Endodermal cell (in vitro differentiated cells): ENCODE results near the gene SLC4A4. TPM values are rescaled to one million over a fixed set of nuclear protein-coding genes. Genes with fewer than 3 reads are reported as not detected.

Source experiments
- DNase-seq: peaks from one replicate; pipeline ENCODE4 v3.0.0-alpha.2; 2017
- H3K27ac ChIP-seq: 2 replicates; pipeline ENCODE4 v1.5.1; 2013; ENCODE audit warnings: mild to moderate bottlenecking, low read depth, low read length, moderate library complexity
- H3K27me3 ChIP-seq: 2 replicates; pipeline ENCODE4 v1.6.1; 2013; ENCODE audit warnings: mild to moderate bottlenecking, low read length, moderate library complexity; ENCODE audit not compliant: insufficient read depth, control insufficient read depth, poor library complexity, severe bottlenecking
- H3K36me3 ChIP-seq: 2 replicates; pipeline ENCODE4 v1.7.0; 2013; ENCODE audit warnings: mild to moderate bottlenecking, low read length, moderate library complexity; ENCODE audit not compliant: control insufficient read depth, insufficient read depth
- H3K4me1 ChIP-seq: one replicate; pipeline ENCODE4 v1.7.0; 2013; ENCODE audit warnings: low read length; ENCODE audit not compliant: control insufficient read depth, insufficient read depth
- H3K4me3 ChIP-seq: 2 replicates; pipeline ENCODE4 v1.5.1; 2013; ENCODE audit warnings: mild to moderate bottlenecking, low read length, moderate library complexity
- H3K9ac ChIP-seq: 2 replicates; pipeline ENCODE4 v1.6.1; 2013; ENCODE audit warnings: mild to moderate bottlenecking, low read length, moderate library complexity; ENCODE audit not compliant: poor library complexity, severe bottlenecking; ENCODE audit errors: extremely low read depth
- H3K9me3 ChIP-seq: 2 replicates; pipeline ENCODE4 v1.6.1; 2013; ENCODE audit warnings: mild to moderate bottlenecking, low read length, moderate library complexity; ENCODE audit not compliant: control insufficient read depth
- H3K27ac Mint-ChIP-seq: 2 replicates; pipeline ENCODE4 v1.8.0; 2020; ENCODE audit warnings: mixed read lengths
- H3K27me3 Mint-ChIP-seq: 2 replicates; pipeline ENCODE4 v1.8.0; 2021; ENCODE audit warnings: mild to moderate bottlenecking, mixed read lengths; ENCODE audit not compliant: insufficient read depth
- H3K36me3 Mint-ChIP-seq: 2 replicates; pipeline ENCODE4 v1.8.0; 2020; ENCODE audit warnings: low read depth, mixed read lengths
- H3K4me1 Mint-ChIP-seq: 2 replicates; pipeline ENCODE4 v1.8.0; 2020; ENCODE audit warnings: mixed read lengths
- H3K4me3 Mint-ChIP-seq: 2 replicates; pipeline ENCODE4 v1.8.0; 2020; ENCODE audit warnings: mild to moderate bottlenecking, moderate library complexity, mixed read lengths
- H3K9me3 Mint-ChIP-seq: 2 replicates; pipeline ENCODE4 v1.8.0; 2020; ENCODE audit warnings: mild to moderate bottlenecking, mixed read lengths
- WGBS, 2 experiments: methylation state at CpG; one replicate each; pipeline versions ENCODE4 v1.1.5 to v1.1.7; 2013; ENCODE audit warnings: missing lambda C conversion rate in 2 of 2, mixed read lengths in 1 of 2; ENCODE audit not compliant: insufficient coverage in 1 of 2, insufficient read length in 1 of 2; 5-methylcytosine and 5-hydroxymethylcytosine counted together
- total RNA-seq, 2 donors: library from RNA; stranded (reverse); fragmentation: NEBNext Ultra II Directional in 1 of 2; extraction: Animal tissue kit (Norgen Biotek cat#: 25700) in 1 of 2; gene quantifications; 2 replicates in 1 of 2; 3 replicates in 1 of 2; pipeline ENCODE4 v1.2.1, GENCODE V29; 2021
- TF ChIP-seq, protein P1 (sequence below): fragments of 200-600 bp; sonication (generic); conservative IDR thresholded peaks from 2 replicates; pipeline ENCODE4 v1.5.0; 2021; ENCODE audit warnings: antibody characterized with exemption, mild to moderate bottlenecking

Gene SLC4A4
- total RNA-seq, 2 donors from 2014 or later, result 3.3 to 3.8 TPM

DNA sequence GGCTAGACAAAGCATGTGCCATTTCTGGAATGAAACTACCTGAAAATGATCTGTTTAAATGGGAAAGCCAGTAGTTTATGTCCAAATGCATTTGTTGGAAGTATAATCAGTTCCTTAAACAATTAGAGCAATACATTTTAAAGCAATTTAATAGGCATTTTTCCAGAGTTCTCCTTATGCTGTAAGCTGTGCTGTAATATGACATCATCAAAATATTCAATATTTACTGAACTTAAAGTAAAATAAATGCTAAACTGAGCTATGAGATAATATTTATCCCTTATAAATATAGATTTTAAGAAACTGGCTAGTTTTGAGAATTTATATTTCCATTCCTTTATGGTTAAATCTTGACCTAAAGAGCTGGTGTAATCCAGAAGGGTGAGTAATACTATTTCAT, 7.9 kb downstream of the SLC4A4 start:
- Mint-ChIP-seq H3K9me3 (no peaks in the 10 kb centered on the region), H3K27me3 (no peaks in the 10 kb centered on the region)
- no peak for DNase-seq

GRCh38 chr4:71348586-71348985, 9.8 kb downstream of the SLC4A4 start:
- Mint-ChIP-seq H3K27me3 (no peaks in the 10 kb centered on the region), H3K4me3 (no peak overlapping the region), H3K4me1 (no peaks in the 10 kb centered on the region), H3K27ac (no peak overlapping the region), H3K36me3 (no peaks in the 10 kb centered on the region), H3K9me3 (no peaks in the 10 kb centered on the region)
- TF ChIP-seq, protein P1, sequence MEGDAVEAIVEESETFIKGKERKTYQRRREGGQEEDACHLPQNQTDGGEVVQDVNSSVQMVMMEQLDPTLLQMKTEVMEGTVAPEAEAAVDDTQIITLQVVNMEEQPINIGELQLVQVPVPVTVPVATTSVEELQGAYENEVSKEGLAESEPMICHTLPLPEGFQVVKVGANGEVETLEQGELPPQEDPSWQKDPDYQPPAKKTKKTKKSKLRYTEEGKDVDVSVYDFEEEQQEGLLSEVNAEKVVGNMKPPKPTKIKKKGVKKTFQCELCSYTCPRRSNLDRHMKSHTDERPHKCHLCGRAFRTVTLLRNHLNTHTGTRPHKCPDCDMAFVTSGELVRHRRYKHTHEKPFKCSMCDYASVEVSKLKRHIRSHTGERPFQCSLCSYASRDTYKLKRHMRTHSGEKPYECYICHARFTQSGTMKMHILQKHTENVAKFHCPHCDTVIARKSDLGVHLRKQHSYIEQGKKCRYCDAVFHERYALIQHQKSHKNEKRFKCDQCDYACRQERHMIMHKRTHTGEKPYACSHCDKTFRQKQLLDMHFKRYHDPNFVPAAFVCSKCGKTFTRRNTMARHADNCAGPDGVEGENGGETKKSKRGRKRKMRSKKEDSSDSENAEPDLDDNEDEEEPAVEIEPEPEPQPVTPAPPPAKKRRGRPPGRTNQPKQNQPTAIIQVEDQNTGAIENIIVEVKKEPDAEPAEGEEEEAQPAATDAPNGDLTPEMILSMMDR, result no peak
- no peak overlapping the region for H3K27ac ChIP-seq
- no peak overlapping the region for H3K4me3 ChIP-seq
- WGBS, 2 experiments, result 98 to 100% methylated on average over 1 to 2 of the region's 3 CpGs
- no peak for DNase-seq
- H3K9ac ChIP-seq, result no peak overlapping the region
- H3K4me1 ChIP-seq, result no peaks in the 10 kb centered on the region
- no peaks in the 10 kb centered on the region for H3K27me3 ChIP-seq
- H3K36me3 ChIP-seq, result no peaks in the 10 kb centered on the region
- no peaks in the 10 kb centered on the region for H3K9me3 ChIP-seq

More for the DNA sequence above, 7.9 kb downstream of the SLC4A4 start:
- H3K9ac ChIP-seq, result no peak overlapping the region
- no peaks in the 10 kb centered on the region for H3K4me1 ChIP-seq
- Mint-ChIP-seq H3K27ac (no peak overlapping the region), H3K4me1 (no peaks in the 10 kb centered on the region), H3K36me3 (no peaks in the 10 kb centered on the region), H3K4me3 (no peak overlapping the region)
- no peaks in the 10 kb centered on the region for H3K27me3 ChIP-seq
- TF ChIP-seq, protein P1, result no peak
- no peaks in the 10 kb centered on the region for H3K9me3 ChIP-seq
- H3K4me3 ChIP-seq, result no peak overlapping the region
- H3K36me3 ChIP-seq, result no peaks in the 10 kb centered on the region
- H3K27ac ChIP-seq, result no peak overlapping the region

- no peak overlapping the region for H3K4me3 Mint-ChIP-seq
- no peaks in the 10 kb centered on the region for H3K36me3 Mint-ChIP-seq
- H3K27ac ChIP-seq, result no peak overlapping the region
These were observed 16.2 kb downstream of the SLC4A4 start for GRCh38 chr4:71355045-71355444.

More at GRCh38 chr4:71355045-71355444, 16.2 kb downstream of the SLC4A4 start:
- 80 to 100% methylated on average over 1 of the region's 1 CpG for WGBS, 2 experiments
- Histone ChIP-seq H3K36me3 (no peaks in the 10 kb centered on the region), H3K9ac (no peak overlapping the region), H3K4me1 (no peaks in the 10 kb centered on the region), H3K4me3 (no peak overlapping the region), H3K27me3 (no peaks in the 10 kb centered on the region), H3K9me3 (no peaks in the 10 kb centered on the region)
- H3K9me3 Mint-ChIP-seq, result no peaks in the 10 kb centered on the region
- H3K27me3 Mint-ChIP-seq, result no peaks in the 10 kb centered on the region
- H3K4me1 Mint-ChIP-seq, result peaks cover 5% of the 10 kb centered on the region
- no peak for DNase-seq
- peak overlapping the region; percentile 49 for H3K27ac Mint-ChIP-seq
- TF ChIP-seq, protein P1, result no peak
